Measurements from ENCODE around the gene TDRD10.

GRCh38 chr1:154586231-154586630, 84.2 kb downstream of the TDRD10 start:
- TF ChIP-seq CTCF (IDR thresholded peaks at IDR 0.05; ENCODE audit: low read length) (no peak), EZH2 (optimal IDR thresholded peaks at IDR 0.05; ENCODE audit: low read depth, low read length) (no peak)

Measured in MM.1S (cell line).